GM18498 (cell line): Measurements from ENCODE around the gene CROCC.
A peak's percentile ranks its signal among the peaks of the same experiment; 100 is the strongest.
"Not testable (repeated sequence)": the region's sequence is repeated elsewhere in the genome, so short reads cannot be mapped to it uniquely, and the experiment has no call there.

Experiments used
- ATAC-seq: cut with Tn5 transposase; IDR thresholded peaks from one replicate; pipeline ENCODE4 v1.9.1; 2021; ENCODE audit warnings: mild to moderate bottlenecking, moderate library complexity; ENCODE audit not compliant: unreplicated experiment

Gene CROCC

GRCh38 chr1:16913833-16914662, 7.7 kb upstream of the CROCC start:
- peak; percentile 92 for ATAC-seq

GRCh38 chr1:16914928-16915626, 6.7 kb upstream of the CROCC start:
- not testable (repeated sequence) for ATAC-seq

GRCh38 chr1:16915627-16915973, 6.1 kb upstream of the CROCC start:
- ATAC-seq = no peak

GRCh38 chr1:16916036-16916880, 5.5 kb upstream of the CROCC start:
- ATAC-seq = not testable (repeated sequence)

- no peak for ATAC-seq
These were observed 3.4 kb upstream of the CROCC start for GRCh38 chr1:16918371-16918770.

- ATAC-seq = not testable (repeated sequence)
These were observed 2.6 kb upstream of the CROCC start for GRCh38 chr1:16918936-16919665.

- ATAC-seq = no peak
These were observed 780 bp upstream of the CROCC start for GRCh38 chr1:16920951-16921350.

- ATAC-seq = no peak
These were observed 735 bp downstream of the CROCC start for GRCh38 chr1:16922466-16922865.

- no peak for ATAC-seq
These were observed 1.2 kb downstream of the CROCC start for GRCh38 chr1:16922885-16923431.

GRCh38 chr1:16924216-16924918, 2.6 kb downstream of the CROCC start:
- ATAC-seq = no peak

- no peak for ATAC-seq
These were observed 3.3 kb downstream of the CROCC start for GRCh38 chr1:16924919-16925477.

- ATAC-seq = no peak
These were observed 4.1 kb downstream of the CROCC start for GRCh38 chr1:16925635-16926490.

- ATAC-seq = no peak
These were observed 4.9 kb downstream of the CROCC start for GRCh38 chr1:16926491-16927073.

- ATAC-seq = no peak
These were observed 5.5 kb downstream of the CROCC start for GRCh38 chr1:16927256-16927655.

- no peak for ATAC-seq
These were observed 6.2 kb downstream of the CROCC start for GRCh38 chr1:16927711-16928485.

- ATAC-seq = not testable (repeated sequence)
These were observed 7.7 kb downstream of the CROCC start for GRCh38 chr1:16929146-16930041.
